ENCODE measurements around the gene TNFRSF1B. TPM values are rescaled to one million over a fixed set of nuclear protein-coding genes. Genes with fewer than 3 reads are reported as not detected.

Gene TNFRSF1B
- polyA plus RNA-seq, 1 donor = 16.3 TPM

- Histone ChIP-seq H3K36me3 (ENCODE audit: control insufficient read depth, insufficient read depth, low read length) (no peaks in the 10 kb centered on the region), H3K4me3 (ENCODE audit: low read length) (no peak overlapping the region), H3K4me1 (ENCODE audit: control insufficient read depth, insufficient read depth, low read length) (peaks cover 75% of the 10 kb centered on the region), H3K27me3 (ENCODE audit: control insufficient read depth, insufficient read depth, low read length) (no peaks in the 10 kb centered on the region), H3K9me3 (ENCODE audit: control insufficient read depth, low read depth, low read length) (no peaks in the 10 kb centered on the region), H3K27ac (ENCODE audit: low read length) (peak overlapping the region; percentile 90)
- peak; percentile 94 to 96 for DNase-seq
- WGBS (ENCODE audit: insufficient coverage, low lambda C conversion rate) = no CpG with 5 or more reads among the region's 8 CpGs
Observed at GRCh38 chr1:12148160-12148957, 18.4 kb upstream of the TNFRSF1B start.

- Histone ChIP-seq H3K4me3 (ENCODE audit: low read length) (no peak overlapping the region), H3K36me3 (ENCODE audit: control insufficient read depth, insufficient read depth, low read length) (no peaks in the 10 kb centered on the region), H3K27me3 (ENCODE audit: control insufficient read depth, insufficient read depth, low read length) (no peaks in the 10 kb centered on the region), H3K4me1 (ENCODE audit: control insufficient read depth, insufficient read depth, low read length) (peaks cover 67% of the 10 kb centered on the region), H3K27ac (ENCODE audit: low read length) (peak overlapping the region; percentile 90), H3K9me3 (ENCODE audit: control insufficient read depth, low read depth, low read length) (no peaks in the 10 kb centered on the region)
- DNase-seq = no peak
- WGBS (ENCODE audit: insufficient coverage, low lambda C conversion rate) = no CpG with 5 or more reads among the region's 5 CpGs
Observed at GRCh38 chr1:12148958-12149790, 17.6 kb upstream of the TNFRSF1B start.

- WGBS (ENCODE audit: insufficient coverage, low lambda C conversion rate) = no CpG with 5 or more reads among the region's 6 CpGs
- peaks cover 62% of the 10 kb centered on the region for H3K4me1 ChIP-seq (ENCODE audit: control insufficient read depth, insufficient read depth, low read length)
- no peak overlapping the region for H3K4me3 ChIP-seq (ENCODE audit: low read length)
- DNase-seq = no peak
- H3K27me3 ChIP-seq (ENCODE audit: control insufficient read depth, insufficient read depth, low read length) = no peaks in the 10 kb centered on the region
- H3K36me3 ChIP-seq (ENCODE audit: control insufficient read depth, insufficient read depth, low read length) = no peaks in the 10 kb centered on the region
- peak overlapping the region; percentile 90 for H3K27ac ChIP-seq (ENCODE audit: low read length)
- H3K9me3 ChIP-seq (ENCODE audit: control insufficient read depth, low read depth, low read length) = no peaks in the 10 kb centered on the region
Observed at GRCh38 chr1:12149791-12150175, 17.0 kb upstream of the TNFRSF1B start.

GRCh38 chr1:12150456-12151200 is 16.2 kb upstream of the TNFRSF1B start:
- H3K27me3 ChIP-seq (ENCODE audit: control insufficient read depth, insufficient read depth, low read length) = no peaks in the 10 kb centered on the region
- H3K4me1 ChIP-seq (ENCODE audit: control insufficient read depth, insufficient read depth, low read length) = peaks cover 54% of the 10 kb centered on the region
- peak overlapping the region; percentile 90 for H3K27ac ChIP-seq (ENCODE audit: low read length)
- no peaks in the 10 kb centered on the region for H3K36me3 ChIP-seq (ENCODE audit: control insufficient read depth, insufficient read depth, low read length)
- no CpG with 5 or more reads among the region's 9 CpGs for WGBS (ENCODE audit: insufficient coverage, low lambda C conversion rate)
- DNase-seq = peak in 1 of 2 donors; percentile 79
- no peak overlapping the region for H3K4me3 ChIP-seq (ENCODE audit: low read length)
- no peaks in the 10 kb centered on the region for H3K9me3 ChIP-seq (ENCODE audit: control insufficient read depth, low read depth, low read length)

GRCh38 chr1:12151465-12151864 is 15.3 kb upstream of the TNFRSF1B start:
- no peak overlapping the region for H3K27ac ChIP-seq (ENCODE audit: low read length)
- H3K27me3 ChIP-seq (ENCODE audit: control insufficient read depth, insufficient read depth, low read length) = no peaks in the 10 kb centered on the region
- no peak overlapping the region for H3K4me3 ChIP-seq (ENCODE audit: low read length)
- H3K9me3 ChIP-seq (ENCODE audit: control insufficient read depth, low read depth, low read length) = no peaks in the 10 kb centered on the region
- WGBS (ENCODE audit: insufficient coverage, low lambda C conversion rate) = no CpG with 5 or more reads among the region's 2 CpGs
- no peaks in the 10 kb centered on the region for H3K36me3 ChIP-seq (ENCODE audit: control insufficient read depth, insufficient read depth, low read length)
- no peak for DNase-seq
- H3K4me1 ChIP-seq (ENCODE audit: control insufficient read depth, insufficient read depth, low read length) = peaks cover 47% of the 10 kb centered on the region

- no peaks in the 10 kb centered on the region for H3K9me3 ChIP-seq (ENCODE audit: control insufficient read depth, low read depth, low read length)
- peak in 1 of 2 donors; percentile 43 for DNase-seq
- H3K27ac ChIP-seq (ENCODE audit: low read length) = no peak overlapping the region
- H3K4me3 ChIP-seq (ENCODE audit: low read length) = no peak overlapping the region
- H3K4me1 ChIP-seq (ENCODE audit: control insufficient read depth, insufficient read depth, low read length) = peaks cover 38% of the 10 kb centered on the region
- no peaks in the 10 kb centered on the region for H3K36me3 ChIP-seq (ENCODE audit: control insufficient read depth, insufficient read depth, low read length)
- 20% methylated on average over 1 of the region's 7 CpGs for WGBS (ENCODE audit: insufficient coverage, low lambda C conversion rate)
- no peaks in the 10 kb centered on the region for H3K27me3 ChIP-seq (ENCODE audit: control insufficient read depth, insufficient read depth, low read length)
Observed at GRCh38 chr1:12152113-12152891, 14.5 kb upstream of the TNFRSF1B start.

- no peak overlapping the region for H3K4me3 ChIP-seq (ENCODE audit: low read length)
- WGBS (ENCODE audit: insufficient coverage, low lambda C conversion rate) = no CpG with 5 or more reads among the region's 13 CpGs
- H3K4me1 ChIP-seq (ENCODE audit: control insufficient read depth, insufficient read depth, low read length) = peaks cover 29% of the 10 kb centered on the region
- DNase-seq = no peak
- H3K27ac ChIP-seq (ENCODE audit: low read length) = no peak overlapping the region
- no peaks in the 10 kb centered on the region for H3K36me3 ChIP-seq (ENCODE audit: control insufficient read depth, insufficient read depth, low read length)
- no peaks in the 10 kb centered on the region for H3K27me3 ChIP-seq (ENCODE audit: control insufficient read depth, insufficient read depth, low read length)
- no peaks in the 10 kb centered on the region for H3K9me3 ChIP-seq (ENCODE audit: control insufficient read depth, low read depth, low read length)
Observed at GRCh38 chr1:12153181-12153785, 13.5 kb upstream of the TNFRSF1B start.

GRCh38 chr1:12155328-12155727 is 11.5 kb upstream of the TNFRSF1B start:
- no CpG with 5 or more reads among the region's 2 CpGs for WGBS (ENCODE audit: insufficient coverage, low lambda C conversion rate)
- peaks cover 14% of the 10 kb centered on the region for H3K4me1 ChIP-seq (ENCODE audit: control insufficient read depth, insufficient read depth, low read length)
- H3K27me3 ChIP-seq (ENCODE audit: control insufficient read depth, insufficient read depth, low read length) = no peaks in the 10 kb centered on the region
- H3K9me3 ChIP-seq (ENCODE audit: control insufficient read depth, low read depth, low read length) = no peaks in the 10 kb centered on the region
- no peaks in the 10 kb centered on the region for H3K36me3 ChIP-seq (ENCODE audit: control insufficient read depth, insufficient read depth, low read length)
- H3K4me3 ChIP-seq (ENCODE audit: low read length) = no peak overlapping the region
- no peak for DNase-seq
- no peak overlapping the region for H3K27ac ChIP-seq (ENCODE audit: low read length)

- Histone ChIP-seq H3K27ac (ENCODE audit: low read length) (no peak overlapping the region), H3K9me3 (ENCODE audit: control insufficient read depth, low read depth, low read length) (no peaks in the 10 kb centered on the region), H3K4me3 (ENCODE audit: low read length) (no peak overlapping the region)
Observed at GRCh38 chr1:12157366-12158231, 9.2 kb upstream of the TNFRSF1B start.

More at GRCh38 chr1:12157366-12158231, 9.2 kb upstream of the TNFRSF1B start:
- Histone ChIP-seq H3K27me3 (ENCODE audit: control insufficient read depth, insufficient read depth, low read length) (no peaks in the 10 kb centered on the region), H3K36me3 (ENCODE audit: control insufficient read depth, insufficient read depth, low read length) (no peaks in the 10 kb centered on the region), H3K4me1 (ENCODE audit: control insufficient read depth, insufficient read depth, low read length) (peaks cover 10% of the 10 kb centered on the region)
- no peak for DNase-seq
- WGBS (ENCODE audit: insufficient coverage, low lambda C conversion rate) = 71% methylated on average over 2 of the region's 10 CpGs
